Ectodermal cell (in vitro differentiated cells): ENCODE results near the gene MRPL58.
"Not testable (repeated sequence)": the region's sequence is repeated elsewhere in the genome, so short reads cannot be mapped to it uniquely, and the experiment has no call there.

Source experiments
- H3K27ac ChIP-seq: 2 replicates; pipeline ENCODE4 v1.7.0; 2013; ENCODE audit warnings: mild to moderate bottlenecking, low read depth, low read length; ENCODE audit not compliant: insufficient read depth, poor library complexity, severe bottlenecking
- H3K27me3 ChIP-seq: 2 replicates; pipeline ENCODE4 v1.7.0; 2013; ENCODE audit warnings: mild to moderate bottlenecking, low read length; ENCODE audit not compliant: insufficient read depth, control insufficient read depth, poor library complexity, severe bottlenecking
- H3K36me3 ChIP-seq: one replicate; pipeline ENCODE4 v1.7.0; 2013; ENCODE audit warnings: low read length; ENCODE audit not compliant: control insufficient read depth, insufficient read depth
- H3K4me1 ChIP-seq: one replicate; pipeline ENCODE4 v1.7.0; 2013; ENCODE audit warnings: low read length; ENCODE audit not compliant: control insufficient read depth, insufficient read depth
- H3K4me3 ChIP-seq: 2 replicates; pipeline ENCODE4 v1.7.0; 2013; ENCODE audit warnings: low read depth, low read length, control low read depth; ENCODE audit not compliant: insufficient read depth
- H3K9me3 ChIP-seq: 2 replicates; pipeline ENCODE4 v1.7.0; 2013; ENCODE audit warnings: mild to moderate bottlenecking, low read length, moderate library complexity; ENCODE audit not compliant: control insufficient read depth
- WGBS, 2 experiments: methylation state at CpG; one replicate each; pipeline ENCODE4 v1.1.7; 2013; ENCODE audit warnings: missing lambda C conversion rate in 2 of 2; 5-methylcytosine and 5-hydroxymethylcytosine counted together

Gene MRPL58

GRCh38 chr17:74972107-74972972 is 40.1 kb upstream of the MRPL58 start, which contains the start of gene HID1:
TSS of gene HID1 (minus strand) at chr17:74972759. CDS start at chr17:74972656, 103 bp downstream.
- Histone ChIP-seq H3K27ac (no peak within 1 kb of the TSS), H3K4me3 (peak within 1 kb of the TSS; percentile 49), H3K4me1 (peaks cover 5% of the 10 kb centered on the region)

GRCh38 chr17:74972973-74973328 is 39.5 kb upstream of the MRPL58 start:
- Histone ChIP-seq H3K9me3 (no peaks in the 10 kb centered on the region), H3K27me3 (peaks cover 64% of the 10 kb centered on the region)
- WGBS, 2 experiments, result 18 to 20% methylated on average over 17 of the region's 17 CpGs

More at GRCh38 chr17:74972107-74972972, 40.1 kb upstream of the MRPL58 start, which contains the start of gene HID1:
- peaks cover 64% of the 10 kb centered on the region for H3K27me3 ChIP-seq
- no peaks in the 10 kb centered on the region for H3K9me3 ChIP-seq
- 0 to 1% methylated on average over 95 of the region's 95 CpGs for WGBS, 2 experiments
- no peaks in the 10 kb centered on the region for H3K36me3 ChIP-seq

GRCh38 chr17:74975943-74976342 is 36.5 kb upstream of the MRPL58 start:
- WGBS, 2 experiments, result 78 to 91% methylated on average over 4 of the region's 4 CpGs
- peaks cover 58% of the 10 kb centered on the region for H3K27me3 ChIP-seq
- H3K9me3 ChIP-seq, result no peaks in the 10 kb centered on the region

More at GRCh38 chr17:74972973-74973328, 39.5 kb upstream of the MRPL58 start:
- Histone ChIP-seq H3K4me1 (peaks cover 5% of the 10 kb centered on the region), H3K36me3 (no peaks in the 10 kb centered on the region), H3K4me3 (no peak overlapping the region), H3K27ac (no peak overlapping the region)

GRCh38 chr17:74977802-74978201 is 34.7 kb upstream of the MRPL58 start:
- Histone ChIP-seq H3K4me3 (no peak overlapping the region), H3K27me3 (peaks cover 39% of the 10 kb centered on the region)

More at GRCh38 chr17:74975943-74976342, 36.5 kb upstream of the MRPL58 start:
- H3K27ac ChIP-seq, result no peak overlapping the region
- H3K36me3 ChIP-seq, result no peaks in the 10 kb centered on the region
- H3K4me3 ChIP-seq, result no peak overlapping the region
- H3K4me1 ChIP-seq, result peaks cover 5% of the 10 kb centered on the region

GRCh38 chr17:74978240-74978639 is 34.2 kb upstream of the MRPL58 start:
- whole genome bisulfite sequencing, 2 experiments, result 80% methylated on average over 3 of the region's 3 CpGs
- Histone ChIP-seq H3K9me3 (no peaks in the 10 kb centered on the region), H3K27ac (no peak overlapping the region), H3K36me3 (no peaks in the 10 kb centered on the region), H3K4me3 (no peak overlapping the region), H3K27me3 (peaks cover 35% of the 10 kb centered on the region), H3K4me1 (peaks cover 4% of the 10 kb centered on the region)

More at GRCh38 chr17:74977802-74978201, 34.7 kb upstream of the MRPL58 start:
- WGBS, 2 experiments, result 94 to 98% methylated on average over 1 to 3 of the region's 3 CpGs
- no peaks in the 10 kb centered on the region for H3K9me3 ChIP-seq
- H3K36me3 ChIP-seq, result no peaks in the 10 kb centered on the region
- no peak overlapping the region for H3K27ac ChIP-seq
- H3K4me1 ChIP-seq, result no peaks in the 10 kb centered on the region

GRCh38 chr17:74979408-74980146 is 32.9 kb upstream of the MRPL58 start:
- 84 to 86% methylated on average over 17 of the region's 17 CpGs for WGBS, 2 experiments
- no peak overlapping the region for H3K4me3 ChIP-seq

GRCh38 chr17:74981318-74981978 is 31.0 kb upstream of the MRPL58 start:
- Histone ChIP-seq H3K4me3 (peak overlapping the region; percentile 87), H3K27me3 (peaks cover 4% of the 10 kb centered on the region), H3K9me3 (no peaks in the 10 kb centered on the region), H3K4me1 (peaks cover 7% of the 10 kb centered on the region), H3K27ac (no peak overlapping the region), H3K36me3 (no peaks in the 10 kb centered on the region)
- 85 to 86% methylated on average over 16 of the region's 16 CpGs for WGBS, 2 experiments

More at GRCh38 chr17:74979408-74980146, 32.9 kb upstream of the MRPL58 start:
- H3K9me3 ChIP-seq, result no peaks in the 10 kb centered on the region
- H3K27ac ChIP-seq, result no peak overlapping the region
- no peaks in the 10 kb centered on the region for H3K36me3 ChIP-seq
- peaks cover 22% of the 10 kb centered on the region for H3K27me3 ChIP-seq
- H3K4me1 ChIP-seq, result peaks cover 7% of the 10 kb centered on the region

GRCh38 chr17:74981979-74982662 is 30.3 kb upstream of the MRPL58 start:
- Histone ChIP-seq H3K27me3 (peaks cover 4% of the 10 kb centered on the region), H3K4me3 (peak overlapping the region; percentile 87), H3K9me3 (no peaks in the 10 kb centered on the region), H3K4me1 (peaks cover 7% of the 10 kb centered on the region), H3K36me3 (no peaks in the 10 kb centered on the region), H3K27ac (peak overlapping the region; percentile 75)
- 1% methylated on average over 61 of the region's 61 CpGs for WGBS, 2 experiments

GRCh38 chr17:74982663-74983313 is 29.7 kb upstream of the MRPL58 start:
- H3K36me3 ChIP-seq, H3K4me1 ChIP-seq, H3K9me3 ChIP-seq, H3K27me3 ChIP-seq: not testable (repeated sequence)
- peak overlapping the region; percentile 87 for H3K4me3 ChIP-seq
- peak overlapping the region; percentile 75 for H3K27ac ChIP-seq
- 28 to 31% methylated on average over 14 of the region's 14 CpGs for WGBS, 2 experiments
